CD14-positive monocyte (primary cell): ENCODE data around the gene GREB1. TPM values are rescaled to one million over a fixed set of nuclear protein-coding genes. Genes with fewer than 3 reads are reported as not detected.

Experiments used
- DNase-seq, 3 donors: peaks; one replicate each; pipeline ENCODE4 v3.0.0-alpha.2; 2011 to 2022
- H2AFZ ChIP-seq: 2 replicates; pipeline ENCODE4 v1.6.0; 2012; ENCODE audit warnings: mild to moderate bottlenecking, low read depth, low read length, inconsistent platforms; ENCODE audit not compliant: insufficient read depth, poor library complexity, severe bottlenecking
- H3K27ac ChIP-seq, 2 donors: 1 replicate in 1 of 2; 2 replicates in 1 of 2; pipeline ENCODE4 v1.5.1; 2012 to 2013; ENCODE audit warnings: low read length in 2 of 2, control low read depth in 1 of 2, inconsistent platforms in 1 of 2, low read depth in 1 of 2, mild to moderate bottlenecking in 1 of 2
- H3K27me3 ChIP-seq, 2 donors: one replicate each; pipeline versions ENCODE4 v1.6.0 to v1.6.1; 2011 to 2013; ENCODE audit warnings: low read length in 2 of 2; ENCODE audit not compliant: control insufficient read depth in 2 of 2, insufficient read depth in 2 of 2
- H3K36me3 ChIP-seq, 2 donors: replicated peaks in 1 of 2; 1 replicate in 1 of 2; 2 replicates in 1 of 2; pipeline versions ENCODE4 v1.5.1 to v1.6.1; 2012 to 2013; ENCODE audit warnings: low read length in 2 of 2, control low read depth in 1 of 2, inconsistent platforms in 1 of 2, mild to moderate bottlenecking in 1 of 2; ENCODE audit not compliant: insufficient read depth in 2 of 2, control insufficient read depth in 1 of 2
- H3K4me1 ChIP-seq, 2 donors: 1 replicate in 1 of 2; 2 replicates in 1 of 2; pipeline versions ENCODE4 v1.5.1 to v1.6.1; 2012 to 2013; ENCODE audit warnings: low read length in 2 of 2, control low read depth in 1 of 2, inconsistent platforms in 1 of 2, mild to moderate bottlenecking in 1 of 2, moderate library complexity in 1 of 2; ENCODE audit not compliant: insufficient read depth in 2 of 2, control insufficient read depth in 1 of 2
- H3K4me2 ChIP-seq: replicated peaks from 2 replicates; pipeline ENCODE3; 2012; ENCODE audit warnings: low read length, moderate library complexity, mild to moderate bottlenecking; ENCODE audit not compliant: poor library complexity, severe bottlenecking; ENCODE audit errors: extremely low read depth
- H3K4me3 ChIP-seq, 3 experiments: fragments of 200-600 bp in 1 of 3; sonication (generic) in 1 of 3; replicated peaks in 1 of 3; 1 replicate in 2 of 3; 2 replicates in 1 of 3; pipeline ENCODE4 v1.5.1; 2011 to 2013; ENCODE audit warnings: low read length in 3 of 3, mild to moderate bottlenecking in 3 of 3, control low read depth in 2 of 3, low read depth in 2 of 3, inconsistent platforms in 1 of 3, moderate library complexity in 1 of 3
- H3K79me2 ChIP-seq: 2 replicates; pipeline ENCODE4 v1.6.0; 2012; ENCODE audit warnings: mild to moderate bottlenecking, control low read depth, inconsistent platforms, low read length, moderate library complexity; ENCODE audit not compliant: insufficient read depth
- H3K9ac ChIP-seq: 2 replicates; pipeline ENCODE4 v1.6.0; 2017; ENCODE audit warnings: low read length, mild to moderate bottlenecking; ENCODE audit not compliant: insufficient read depth, poor library complexity, severe bottlenecking
- H3K9me3 ChIP-seq, 2 donors: replicated peaks in 1 of 2; 1 replicate in 1 of 2; 2 replicates in 1 of 2; pipeline versions ENCODE4 v1.5.1 to v1.6.1; 2012 to 2013; ENCODE audit warnings: low read length in 2 of 2, control low read depth in 1 of 2; ENCODE audit not compliant: control insufficient read depth in 1 of 2, insufficient read depth in 1 of 2
- H4K20me1 ChIP-seq: 2 replicates; pipeline ENCODE4 v1.6.0; 2012; ENCODE audit warnings: mild to moderate bottlenecking, low read length, control low read depth, moderate library complexity; ENCODE audit not compliant: insufficient read depth
- H3K27ac Mint-ChIP-seq, 7 donors: one replicate each; pipeline ENCODE4 v1.8.0; 2020; ENCODE audit warnings: mild to moderate bottlenecking in 7 of 7, mixed read lengths in 7 of 7, moderate library complexity in 6 of 7, inconsistent platforms in 2 of 7
- H3K27me3 Mint-ChIP-seq, 3 donors: one replicate each; pipeline ENCODE4 v1.8.0; 2021 to 2022; ENCODE audit warnings: low read depth in 3 of 3, mild to moderate bottlenecking in 3 of 3, mixed read lengths in 3 of 3, moderate library complexity in 3 of 3, inconsistent platforms in 1 of 3
- H3K36me3 Mint-ChIP-seq, 2 donors: one replicate each; pipeline ENCODE4 v1.8.0; 2020; ENCODE audit warnings: mixed read lengths in 2 of 2, inconsistent platforms in 1 of 2, mild to moderate bottlenecking in 1 of 2
- H3K4me1 Mint-ChIP-seq: one replicate; pipeline ENCODE4 v1.8.0; 2020; ENCODE audit warnings: mild to moderate bottlenecking, mixed read lengths
- H3K4me3 Mint-ChIP-seq, 2 donors: one replicate each; pipeline ENCODE4 v1.8.0; 2020; ENCODE audit warnings: mild to moderate bottlenecking in 2 of 2, mixed read lengths in 2 of 2, moderate library complexity in 1 of 2
- H3K9me3 Mint-ChIP-seq, 7 donors: one replicate each; pipeline ENCODE4 v1.8.0; 2020 to 2022; ENCODE audit warnings: mixed read lengths in 7 of 7, mild to moderate bottlenecking in 6 of 7, moderate library complexity in 6 of 7, inconsistent platforms in 2 of 7
- WGBS: methylation state at CpG from one replicate; pipeline ENCODE4 v1.1.5; 2013; ENCODE audit warnings: missing lambda C conversion rate; ENCODE audit not compliant: insufficient coverage; 5-methylcytosine and 5-hydroxymethylcytosine counted together
- intact Hi-C, 2 donors: fragments of 100-400 bp; cut with micrococcal nuclease; formaldehyde crosslinking; loops; one replicate each; pipeline versions ENCODE4 v1.15.0 to v1.15.1; 2023
- polyA plus RNA-seq, 3 donors: library from polyadenylated mRNA; depleted of rRNA in 1 of 3; unstranded in 2 of 3; stranded (reverse) in 1 of 3; fragments of 300-500 nt in 2 of 3; fragments of >200 nt in 1 of 3; fragmentation: Illumina TruSeq in 2 of 3; gene quantifications; 1 replicate in 2 of 3; 2 replicates in 1 of 3; pipeline ENCODE4 v1.2.3, GENCODE V29; 2012 to 2021
- TF ChIP-seq, protein P1 (sequence below): fragments of 200-600 bp; IDR thresholded peaks from one replicate; pipeline ENCODE4 v1.8.0; 2022; ENCODE audit warnings: antibody characterized with exemption, mild to moderate bottlenecking

Gene GREB1
- polyA plus RNA-seq, 3 donors = not detected

DNA sequence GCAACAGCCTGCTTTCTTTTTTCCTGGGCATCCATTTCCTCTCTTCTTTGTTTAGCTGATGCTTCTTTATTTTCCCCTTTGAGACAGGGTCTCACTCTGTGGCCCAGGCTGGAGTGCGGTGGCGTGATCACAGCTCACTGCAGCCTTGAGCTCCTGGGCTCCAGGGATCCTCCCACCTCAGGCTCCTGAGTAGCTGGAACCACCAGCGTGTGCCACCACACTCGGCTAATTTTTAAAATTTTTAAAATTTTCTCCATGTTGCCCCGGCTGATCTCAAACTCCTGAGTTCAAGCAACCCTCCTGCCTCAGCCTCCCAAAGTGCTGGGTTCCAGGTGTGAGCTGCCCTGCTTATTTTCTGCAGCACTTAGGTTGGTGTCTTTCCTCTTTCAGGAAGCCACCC is 77.4 kb downstream of the GREB1 start:
- Mint-ChIP-seq H3K27me3 (peaks cover 3 to 7% (median 7%) of the 10 kb centered on the region in 3 donors), H3K4me3 (no peak overlapping the region), H3K4me1 (peaks cover 4% of the 10 kb centered on the region), H3K36me3 (no peaks in the 10 kb centered on the region), H3K27ac (no peak overlapping the region), H3K9me3 (no peaks in the 10 kb centered on the region)
- Histone ChIP-seq H3K4me1 (no peaks in the 10 kb centered on the region), H3K4me2 (no peak overlapping the region), H3K79me2 (no peaks in the 10 kb centered on the region), H3K9me3 (no peaks in the 10 kb centered on the region), H3K9ac (no peak overlapping the region), H3K27me3 (no peaks in the 10 kb centered on the region), H3K27ac (no peak overlapping the region), H4K20me1 (no peaks in the 10 kb centered on the region), H3K4me3 (no peak overlapping the region), H3K36me3 (no peaks in the 10 kb centered on the region), H2AFZ (no peak overlapping the region)
- WGBS = 95% methylated on average over 5 of the region's 5 CpGs
- no peak for DNase-seq
- TF ChIP-seq, protein P1, sequence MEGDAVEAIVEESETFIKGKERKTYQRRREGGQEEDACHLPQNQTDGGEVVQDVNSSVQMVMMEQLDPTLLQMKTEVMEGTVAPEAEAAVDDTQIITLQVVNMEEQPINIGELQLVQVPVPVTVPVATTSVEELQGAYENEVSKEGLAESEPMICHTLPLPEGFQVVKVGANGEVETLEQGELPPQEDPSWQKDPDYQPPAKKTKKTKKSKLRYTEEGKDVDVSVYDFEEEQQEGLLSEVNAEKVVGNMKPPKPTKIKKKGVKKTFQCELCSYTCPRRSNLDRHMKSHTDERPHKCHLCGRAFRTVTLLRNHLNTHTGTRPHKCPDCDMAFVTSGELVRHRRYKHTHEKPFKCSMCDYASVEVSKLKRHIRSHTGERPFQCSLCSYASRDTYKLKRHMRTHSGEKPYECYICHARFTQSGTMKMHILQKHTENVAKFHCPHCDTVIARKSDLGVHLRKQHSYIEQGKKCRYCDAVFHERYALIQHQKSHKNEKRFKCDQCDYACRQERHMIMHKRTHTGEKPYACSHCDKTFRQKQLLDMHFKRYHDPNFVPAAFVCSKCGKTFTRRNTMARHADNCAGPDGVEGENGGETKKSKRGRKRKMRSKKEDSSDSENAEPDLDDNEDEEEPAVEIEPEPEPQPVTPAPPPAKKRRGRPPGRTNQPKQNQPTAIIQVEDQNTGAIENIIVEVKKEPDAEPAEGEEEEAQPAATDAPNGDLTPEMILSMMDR = no peak
- intact Hi-C loops = no loop called here

DNA sequence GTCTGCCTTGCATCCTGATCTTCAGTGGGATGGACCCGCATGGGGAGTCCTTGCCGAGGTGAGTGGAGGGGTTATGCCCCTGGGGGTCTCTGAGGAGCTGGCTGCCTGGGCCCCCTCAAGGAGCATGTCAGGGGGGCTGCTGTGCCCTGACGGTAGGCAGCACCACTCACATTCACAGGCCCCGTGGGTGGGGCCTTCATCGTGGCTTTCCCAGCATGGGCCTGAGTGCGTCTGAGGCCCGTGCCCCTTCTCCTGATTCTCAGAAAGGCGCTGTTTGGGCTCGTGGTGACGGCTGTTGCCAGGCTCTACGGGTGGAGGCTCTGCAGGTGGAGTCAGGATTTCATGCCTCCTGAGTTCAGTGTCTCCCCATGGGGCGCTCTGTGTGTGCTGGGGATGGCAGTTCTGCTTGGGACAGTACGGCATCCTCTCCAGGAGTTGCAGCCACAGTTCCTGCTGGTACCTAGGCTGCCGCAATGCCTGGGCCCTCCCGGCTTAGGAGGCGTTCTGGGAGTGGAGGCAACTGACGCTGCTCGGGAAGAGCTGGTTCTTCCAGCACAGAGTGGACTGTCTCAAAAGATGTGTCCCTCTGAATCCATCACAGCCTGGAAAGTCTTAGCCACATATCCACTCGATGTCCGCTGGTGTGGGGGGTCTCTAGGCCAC is 78.8 kb downstream of the GREB1 start:
- H3K9me3 Mint-ChIP-seq = no peaks in the 10 kb centered on the region
- Histone ChIP-seq H3K4me1 (no peaks in the 10 kb centered on the region), H3K27me3 (no peaks in the 10 kb centered on the region), H3K9me3 (no peaks in the 10 kb centered on the region), H4K20me1 (no peaks in the 10 kb centered on the region), H2AFZ (no peak overlapping the region), H3K4me2 (no peak overlapping the region), H3K36me3 (no peaks in the 10 kb centered on the region), H3K9ac (no peak overlapping the region), H3K79me2 (no peaks in the 10 kb centered on the region), H3K4me3 (no peak overlapping the region), H3K27ac (no peak overlapping the region)
- no peak overlapping the region for H3K4me3 Mint-ChIP-seq
- intact Hi-C loops = no loop called here
- peaks cover 4% of the 10 kb centered on the region for H3K4me1 Mint-ChIP-seq
- H3K27me3 Mint-ChIP-seq = peaks cover 3 to 9% (median 7%) of the 10 kb centered on the region in 3 donors
- no peak overlapping the region for H3K27ac Mint-ChIP-seq
- DNase-seq = no peak
- TF ChIP-seq, protein P1 = no peak
- no peaks in the 10 kb centered on the region for H3K36me3 Mint-ChIP-seq
- 89% methylated on average over 18 of the region's 20 CpGs for WGBS
